Breast epithelium (tissue), 4 donors: ENCODE measurements around the gene C12orf60. TPM values are rescaled to one million over a fixed set of nuclear protein-coding genes. Genes with fewer than 3 reads are reported as not detected.

ENCODE experiments used
- DNase-seq, 2 donors: peaks; one replicate each; pipeline ENCODE4 v3.0.0-alpha.2; 2019; ENCODE audit warnings: low spot score in 2 of 2
- H3K27ac ChIP-seq, 2 donors: fragments of 200-600 bp; sonication (generic) in 1 of 2; one replicate each; pipeline ENCODE4 v1.5.1; 2016 to 2019; ENCODE audit warnings: mild to moderate bottlenecking in 1 of 2
- H3K27me3 ChIP-seq, 2 donors: fragments of 200-600 bp; sonication (generic) in 1 of 2; one replicate each; pipeline versions ENCODE4 v1.5.1 to v1.6.0; 2017 to 2019; ENCODE audit warnings: control low read depth in 1 of 2, mild to moderate bottlenecking in 1 of 2
- H3K36me3 ChIP-seq: fragments of 200-600 bp; one replicate; pipeline ENCODE4 v1.5.1; 2019
- H3K4me1 ChIP-seq, 2 donors: fragments of 200-600 bp; sonication (generic); one replicate each; pipeline ENCODE4 v1.5.1; 2016 to 2019; ENCODE audit warnings: control low read depth in 1 of 2
- H3K4me3 ChIP-seq, 3 donors: fragments of 200-600 bp; sonication (generic); 1 replicate in 2 of 3; 2 replicates in 1 of 3; pipeline ENCODE4 v1.5.1; 2016 to 2019; ENCODE audit warnings: mild to moderate bottlenecking in 3 of 3, moderate library complexity in 2 of 3
- H3K9me3 ChIP-seq, 2 donors: fragments of 200-600 bp; sonication (generic) in 1 of 2; one replicate each; pipeline ENCODE4 v1.5.1; 2016 to 2019; ENCODE audit warnings: control low read depth in 1 of 2
- POLR2A ChIP-seq: fragments of 450-650 bp; IDR thresholded peaks from one replicate; pipeline ENCODE4 v1.6.1; 2016; ENCODE audit warnings: antibody characterized with exemption, mild to moderate bottlenecking, moderate library complexity
- POLR2AphosphoS5 ChIP-seq, 3 donors: sonication (generic); formaldehyde crosslinking; IDR thresholded peaks; one replicate each; pipeline ENCODE4 v1.6.1; 2017; ENCODE audit warnings: antibody characterized with exemption in 3 of 3
- intact Hi-C: fragments of 100-400 bp; cut with DNase I; formaldehyde crosslinking; loops from one replicate; pipeline ENCODE4 v1.15.1; 2023; ENCODE audit warnings: low total_unique reads
- total RNA-seq, 3 donors: library from RNA; depleted of rRNA; stranded (reverse); fragments of >200 nt; gene quantifications; one replicate each; pipeline ENCODE4 v1.1.0, GENCODE V29; 2016
- TF ChIP-seq, protein P1 (sequence below), 3 donors: fragments of 450-650 bp; IDR thresholded peaks; one replicate each; pipeline ENCODE4 v1.5.1; 2016 to 2017; ENCODE audit warnings: antibody characterized with exemption in 3 of 3, mild to moderate bottlenecking in 3 of 3, moderate library complexity in 3 of 3

C12orf60 gene
- total RNA-seq, 3 donors from 2014 or later: 1.4 to 2.3 (median 1.6) TPM

DNA sequence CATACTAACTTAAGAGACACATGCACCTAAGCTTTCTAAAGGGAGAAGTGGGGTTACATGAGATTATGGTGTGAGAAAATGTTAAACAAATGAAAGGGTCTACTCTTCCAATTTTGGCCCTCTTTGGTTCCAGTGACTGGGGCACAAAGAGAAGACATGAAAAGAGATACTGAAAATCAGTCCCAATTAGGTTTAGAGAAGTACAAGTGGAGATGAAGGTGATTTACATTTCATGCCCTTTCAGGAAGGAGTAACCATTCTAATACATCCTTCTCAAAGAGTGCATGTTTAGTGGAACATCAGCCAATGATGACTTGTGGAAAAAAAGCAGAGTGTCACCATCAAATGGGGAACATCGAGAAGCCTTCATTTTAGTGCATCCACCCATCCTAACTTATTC, 67.8 kb downstream of the C12orf60 start:
- Histone ChIP-seq H3K4me3 (no peak overlapping the region), H3K36me3 (no peaks in the 10 kb centered on the region), H3K9me3 (peaks cover 0 to 4% of the 10 kb centered on the region in 2 donors), H3K4me1 (no peaks in the 10 kb centered on the region), H3K27ac (no peak overlapping the region), H3K27me3 (no peaks in the 10 kb centered on the region)
- intact Hi-C loops: no loop called here
- DNase-seq: no peak
- no peak for TF ChIP-seq POLR2AphosphoS5 (IDR thresholded peaks at IDR 0.05)
- TF ChIP-seq, protein P1, sequence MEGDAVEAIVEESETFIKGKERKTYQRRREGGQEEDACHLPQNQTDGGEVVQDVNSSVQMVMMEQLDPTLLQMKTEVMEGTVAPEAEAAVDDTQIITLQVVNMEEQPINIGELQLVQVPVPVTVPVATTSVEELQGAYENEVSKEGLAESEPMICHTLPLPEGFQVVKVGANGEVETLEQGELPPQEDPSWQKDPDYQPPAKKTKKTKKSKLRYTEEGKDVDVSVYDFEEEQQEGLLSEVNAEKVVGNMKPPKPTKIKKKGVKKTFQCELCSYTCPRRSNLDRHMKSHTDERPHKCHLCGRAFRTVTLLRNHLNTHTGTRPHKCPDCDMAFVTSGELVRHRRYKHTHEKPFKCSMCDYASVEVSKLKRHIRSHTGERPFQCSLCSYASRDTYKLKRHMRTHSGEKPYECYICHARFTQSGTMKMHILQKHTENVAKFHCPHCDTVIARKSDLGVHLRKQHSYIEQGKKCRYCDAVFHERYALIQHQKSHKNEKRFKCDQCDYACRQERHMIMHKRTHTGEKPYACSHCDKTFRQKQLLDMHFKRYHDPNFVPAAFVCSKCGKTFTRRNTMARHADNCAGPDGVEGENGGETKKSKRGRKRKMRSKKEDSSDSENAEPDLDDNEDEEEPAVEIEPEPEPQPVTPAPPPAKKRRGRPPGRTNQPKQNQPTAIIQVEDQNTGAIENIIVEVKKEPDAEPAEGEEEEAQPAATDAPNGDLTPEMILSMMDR (IDR thresholded peaks at IDR 0.05): no peak
- TF ChIP-seq POLR2A: no peak

DNA sequence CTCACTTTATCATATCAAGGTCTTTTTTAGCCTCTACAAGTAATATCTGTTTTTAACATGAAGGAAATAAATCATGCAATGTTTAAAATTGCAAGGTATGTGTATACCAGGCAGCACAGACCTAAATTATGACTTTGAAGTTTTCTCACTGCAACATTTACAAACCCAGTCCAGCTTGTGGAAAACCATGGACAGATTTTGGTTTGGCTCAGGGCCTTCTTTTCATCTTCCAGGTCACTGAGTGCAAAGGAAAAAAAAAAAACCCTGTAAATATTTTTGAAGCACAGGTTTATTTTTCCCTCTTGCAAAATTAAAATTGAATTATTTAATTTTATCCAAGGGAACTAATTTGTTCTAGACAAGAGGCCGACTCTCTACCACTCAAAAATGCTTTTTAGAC, 68.4 kb downstream of the C12orf60 start:
- Histone ChIP-seq H3K27me3 (no peaks in the 10 kb centered on the region), H3K36me3 (no peaks in the 10 kb centered on the region), H3K27ac (no peak overlapping the region), H3K4me1 (no peaks in the 10 kb centered on the region), H3K9me3 (peaks cover 0 to 2% of the 10 kb centered on the region in 2 donors), H3K4me3 (no peak overlapping the region)
- intact Hi-C loops: no loop called here
- DNase-seq: no peak
- TF ChIP-seq, protein P1 (IDR thresholded peaks at IDR 0.05): no peak
- TF ChIP-seq POLR2AphosphoS5 (IDR thresholded peaks at IDR 0.05): no peak
- no peak for TF ChIP-seq POLR2A

DNA sequence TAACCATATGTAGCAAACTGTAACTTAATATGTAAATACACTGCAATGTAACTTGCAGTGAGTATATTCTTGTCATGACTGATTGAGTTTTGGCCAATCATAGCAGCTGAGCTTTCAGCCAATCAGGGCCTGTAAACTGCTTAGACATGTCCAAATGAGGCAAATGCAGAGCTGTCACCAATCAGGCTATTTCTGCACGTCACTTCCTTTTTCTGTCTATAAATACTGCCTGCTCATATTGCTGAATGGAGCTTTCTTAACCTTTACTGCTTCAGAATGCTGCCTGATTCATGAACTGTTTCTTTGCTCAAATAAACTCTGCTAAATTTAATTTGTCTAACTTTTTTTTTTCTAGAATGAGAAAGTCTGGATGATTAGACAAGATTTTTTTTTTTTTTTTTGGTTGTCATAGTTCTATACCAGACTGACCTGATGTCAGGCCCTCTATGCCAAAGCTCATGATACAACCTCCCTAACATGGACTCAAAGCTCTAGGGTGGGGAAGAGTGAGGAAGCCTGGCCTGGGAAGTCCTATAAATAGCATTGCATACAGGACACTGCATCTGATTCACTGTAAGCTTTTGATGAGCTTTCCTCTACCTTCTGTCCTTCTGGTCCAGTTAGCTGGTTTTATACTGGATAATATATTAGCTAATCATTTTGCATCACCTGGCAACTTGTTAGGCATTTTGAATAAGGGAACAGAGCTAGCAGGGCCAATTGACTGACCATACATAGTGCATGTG, 70.1 kb downstream of the C12orf60 start:
- DNase-seq: no peak
- intact Hi-C loops: no loop called here
- no peaks in the 10 kb centered on the region for H3K36me3 ChIP-seq

More for the DNA sequence above, 70.1 kb downstream of the C12orf60 start:
- TF ChIP-seq, protein P1 (IDR thresholded peaks at IDR 0.05): no peak
- TF ChIP-seq POLR2AphosphoS5 (IDR thresholded peaks at IDR 0.05) (no peak), POLR2A (no peak)
- no peaks in the 10 kb centered on the region for H3K4me1 ChIP-seq
- H3K27me3 ChIP-seq: no peaks in the 10 kb centered on the region
- H3K27ac ChIP-seq: no peak overlapping the region
- no peaks in the 10 kb centered on the region for H3K9me3 ChIP-seq
- H3K4me3 ChIP-seq: no peak overlapping the region

Other genes starting within 250 kb of the C12orf60 start
- 10 to 100 TPM; 12.1 to 20.6 (median 19.8) TPM for gene PLBD1, start 235.8 kb upstream of the C12orf60 start, total RNA-seq
- 1 to 10 TPM in 1 of 3 donors, not detected in 2; 1.3 TPM for gene GUCY2C, start 107.1 kb upstream of the C12orf60 start, total RNA-seq
- 10 to 100 TPM; 20.3 to 22.8 (median 22.1) TPM for gene WBP11, start 192 bp upstream of the C12orf60 start, total RNA-seq
- gene SMCO3, start 10.5 kb downstream of the C12orf60 start, total RNA-seq: under 1 TPM in 2 of 3 donors, not detected in 1; 0.33 to 0.59 TPM
- 1 to 10 TPM in 2 of 3 donors, under 1 TPM in 1; 0.48 to 1.6 (median 1.0) TPM for gene ART4, start 39.9 kb downstream of the C12orf60 start, total RNA-seq
- gene MGP, start 82.2 kb downstream of the C12orf60 start, total RNA-seq: 1,000 to 10,000 TPM in 2 of 3 donors, 100 to 1,000 TPM in 1; 330 to 5,040 (median 1,381) TPM
- gene ERP27, start 134.9 kb downstream of the C12orf60 start, total RNA-seq: 1 to 10 TPM in 2 of 3 donors, under 1 TPM in 1; 0.96 to 8.5 (median 7.8) TPM
- gene ARHGDIB, start 157.9 kb downstream of the C12orf60 start, total RNA-seq: 100 to 1,000 TPM; 159 to 222 (median 168) TPM
- gene PDE6H, start 169.4 kb downstream of the C12orf60 start, total RNA-seq: not detected